Erythroblast (primary cell): ENCODE results near the gene LRRN4CL.

ENCODE experiments used
- GATA1 ChIP-seq: IDR thresholded peaks from 2 replicates; pipeline ENCODE4 v1.6.1; 2011; ENCODE audit warnings: low read depth, mild to moderate bottlenecking, control low read depth, low read length, moderate library complexity
- POLR2A ChIP-seq: IDR thresholded peaks from 2 replicates; pipeline ENCODE4 v1.6.1; 2011; ENCODE audit warnings: mild to moderate bottlenecking, low read length

DNA sequence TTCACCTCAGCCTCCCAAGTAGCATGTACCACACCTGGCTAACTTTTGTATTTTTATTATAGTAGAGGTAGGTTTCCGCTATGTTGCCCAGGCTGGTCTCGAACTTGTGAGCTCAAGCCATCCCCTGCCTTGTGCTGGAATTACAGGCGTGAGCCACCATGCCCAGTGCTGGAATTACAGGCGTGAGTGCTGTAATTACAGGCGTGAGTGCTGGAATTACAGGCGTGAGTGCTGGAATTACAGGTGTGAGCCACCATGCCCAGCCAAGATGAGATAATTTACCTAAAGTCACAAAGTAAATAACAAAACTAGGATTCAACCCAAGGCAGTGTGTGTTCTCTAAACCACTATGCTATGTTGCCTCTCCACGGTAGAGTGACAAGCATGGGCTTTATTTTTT is 6.8 kb downstream of the LRRN4CL start:
- no peak for TF ChIP-seq POLR2A
- TF ChIP-seq GATA1, result no peak
